HCT116 (cell line): ENCODE measurements around the gene SMTNL2. TPM values are rescaled to one million over a fixed set of nuclear protein-coding genes. Genes with fewer than 3 reads are reported as not detected.

Experiments
- ATAC-seq: fragments of 200-7000 bp; cut with Tn5 transposase; 2 replicates; pipeline ENCODE4 v1.9.1; 2020; ENCODE audit warnings: mild to moderate bottlenecking, moderate library complexity
- BruUV-seq: library from RNA; stranded (reverse); fragments of 400-500 nt; replicated peaks from 2 replicates; lab custom pipeline; 2021; lab: Mats Ljungman, UMichigan
- CTCF ChIA-PET: fragments of 300-600 bp; sonication (Branson Sonifier 250); formaldehyde crosslinking; loops from one replicate; lab custom pipeline; 2021; ENCODE audit warnings: antibody characterized with exemption; lab: Charles Lee
- POLR2A ChIA-PET: fragments of 300-600, 350-600 bp; sonication (Branson Sonifier 250); formaldehyde crosslinking; loops from one replicate; lab custom pipeline; 2021; ENCODE audit warnings: antibody characterized with exemption; lab: Charles Lee
- RAD21 ChIA-PET, 2 experiments: fragments of 300-600 bp; sonication (Branson Sonifier 250); formaldehyde crosslinking; loops; one replicate each; lab custom pipeline; 2023; ENCODE audit warnings: low total read pairs in 2 of 2; ENCODE audit not compliant: uncharacterized antibody in 2 of 2, unreplicated experiment in 2 of 2, low non-redundant PET in 1 of 2; lab: Charles Lee
- DNase-seq: peaks from one replicate; pipeline ENCODE4 v3.0.0-alpha.2; 2010; ENCODE audit warnings: low read depth, low spot score
- H2AFZ ChIP-seq: fragments of 200-600 bp; shearing (Covaris generic), sonication (generic); 2 replicates; pipeline ENCODE4 v1.6.1; 2017; ENCODE audit warnings: low read depth, mixed run types, mixed read lengths, antibody characterized with exemption, low read length; ENCODE audit not compliant: poor library complexity, severe bottlenecking
- H3K27ac ChIP-seq: 2 replicates; pipeline ENCODE4 v1.5.1; 2012; ENCODE audit warnings: low read depth, low read length
- H3K27me3 ChIP-seq: fragments of 200-600 bp; sonication (generic); 2 replicates; pipeline ENCODE4 v1.6.1; 2016; ENCODE audit warnings: mixed run types, low read length, mixed read lengths; ENCODE audit not compliant: insufficient read depth
- H3K36me3 ChIP-seq, 2 experiments: fragments of 200-500 bp in 1 of 2; fragments of 200-600 bp in 1 of 2; sonication (Bioruptor generic) in 1 of 2; sonication (generic) in 1 of 2; 2 replicates each; pipeline versions ENCODE4 v1.5.1 to v1.6.1; 2014 to 2016; ENCODE audit warnings: low read length in 2 of 2, inconsistent platforms in 1 of 2, mixed read lengths in 1 of 2, mixed run types in 1 of 2; ENCODE audit not compliant: insufficient read depth in 2 of 2, control insufficient read depth in 1 of 2
- H3K4me1 ChIP-seq, 2 experiments: fragments of 200-600 bp in 1 of 2; sonication (generic) in 1 of 2; 2 replicates each; pipeline versions ENCODE4 v1.5.1 to v1.6.1; 2012 to 2017; ENCODE audit warnings: low read length in 2 of 2, inconsistent platforms in 1 of 2, mild to moderate bottlenecking in 1 of 2, mixed read lengths in 1 of 2, mixed run types in 1 of 2, moderate library complexity in 1 of 2; ENCODE audit not compliant: insufficient read depth in 2 of 2, control insufficient read depth in 1 of 2
- H3K4me2 ChIP-seq: fragments of 200-600 bp; sonication (generic); 2 replicates; pipeline ENCODE4 v1.6.1; 2017; ENCODE audit warnings: mixed run types, low read length, mixed read lengths
- H3K4me3 ChIP-seq, 2 experiments: fragments of 200-600 bp in 1 of 2; sonication (generic) in 1 of 2; replicated peaks in 1 of 2; 2 replicates each; pipeline ENCODE4 v1.5.1; 2011 to 2016; ENCODE audit warnings: low read length in 2 of 2, control low read depth in 1 of 2, low read depth in 1 of 2, mild to moderate bottlenecking in 1 of 2, mixed read lengths in 1 of 2, mixed run types in 1 of 2
- H3K79me2 ChIP-seq: fragments of 200-600 bp; sonication (generic); 2 replicates; pipeline ENCODE4 v1.6.1; 2017; ENCODE audit warnings: mild to moderate bottlenecking, mixed run types, low read length, moderate library complexity, mixed read lengths; ENCODE audit not compliant: insufficient read depth
- H3K9ac ChIP-seq: fragments of 200-600 bp; sonication (generic); 2 replicates; pipeline ENCODE4 v1.6.1; 2016; ENCODE audit warnings: low read length, mixed read lengths
- H3K9me2 ChIP-seq: fragments of 200-600 bp; sonication (generic), shearing (Covaris generic); 2 replicates; pipeline ENCODE4 v1.6.1; 2017; ENCODE audit warnings: mixed run types, mild to moderate bottlenecking, moderate library complexity; ENCODE audit not compliant: insufficient read depth
- H3K9me3 ChIP-seq, 2 experiments: fragments of 200-500 bp in 1 of 2; fragments of 200-600 bp in 1 of 2; sonication (Bioruptor generic) in 1 of 2; sonication (generic) in 1 of 2; 2 replicates each; pipeline ENCODE4 v1.6.1; 2014 to 2017; ENCODE audit warnings: low read length in 2 of 2, mixed read lengths in 2 of 2, inconsistent platforms in 1 of 2, low read depth in 1 of 2, mild to moderate bottlenecking in 1 of 2, mixed run types in 1 of 2, moderate library complexity in 1 of 2; ENCODE audit not compliant: control insufficient read depth in 1 of 2, insufficient read depth in 1 of 2
- H4K20me1 ChIP-seq: fragments of 200-600 bp; sonication (generic), shearing (Covaris generic); 2 replicates; pipeline ENCODE4 v1.6.1; 2017; ENCODE audit warnings: mixed run types, mild to moderate bottlenecking, moderate library complexity; ENCODE audit not compliant: insufficient read depth
- CBX3 ChIP-seq: IDR thresholded peaks from 2 replicates; pipeline ENCODE4 v1.6.1; 2012; ENCODE audit warnings: low read depth
- CEBPB ChIP-seq: IDR thresholded peaks from 2 replicates; pipeline ENCODE4 v1.6.1; 2012; ENCODE audit warnings: low read depth
- CTCF ChIP-seq, 3 experiments: fragments of 200-600 bp in 1 of 3; sonication (generic) in 1 of 3; IDR thresholded peaks in 2 of 3; conservative IDR thresholded peaks in 1 of 3; 2 replicates each; pipeline ENCODE4 v1.5.1; 2012 to 2017; ENCODE audit warnings: low read depth in 2 of 3, low read length in 2 of 3, antibody characterized with exemption in 1 of 3, borderline replicate concordance in 1 of 3, control low read depth in 1 of 3, mild to moderate bottlenecking in 1 of 3, mixed read lengths in 1 of 3, mixed run types in 1 of 3, moderate library complexity in 1 of 3; ENCODE audit not compliant: insufficient read depth in 1 of 3
- POLR2A ChIP-seq: IDR thresholded peaks from 2 replicates; pipeline ENCODE4 v1.7.0; 2011; ENCODE audit warnings: borderline replicate concordance; ENCODE audit not compliant: insufficient read depth, insufficient read length; ENCODE audit errors: extremely low read depth
- RAD21 ChIP-seq: IDR thresholded peaks from 2 replicates; pipeline ENCODE4 v1.6.1; 2012; ENCODE audit warnings: low read depth, mild to moderate bottlenecking
- REST ChIP-seq: IDR thresholded peaks from 2 replicates; pipeline ENCODE4 v1.6.1; 2012; ENCODE audit warnings: low read depth
- SIN3A ChIP-seq: IDR thresholded peaks from 2 replicates; pipeline ENCODE4 v1.6.1; 2012; ENCODE audit warnings: low read depth
- SP1 ChIP-seq: IDR thresholded peaks from 2 replicates; pipeline ENCODE4 v1.6.1; 2012; ENCODE audit warnings: low read depth
- TCF7L2 ChIP-seq: IDR thresholded peaks from 2 replicates; pipeline ENCODE4 v1.7.0; 2011; ENCODE audit warnings: borderline replicate concordance, inconsistent platforms; ENCODE audit not compliant: insufficient read depth, insufficient read length; ENCODE audit errors: extremely low read depth
- ZNF274 ChIP-seq: fragments of 200-500 bp; sonication (Bioruptor generic); IDR thresholded peaks from 2 replicates; pipeline ENCODE4 v1.6.1; 2014; ENCODE audit warnings: mild to moderate bottlenecking, low read depth, low read length, inconsistent platforms
- intact Hi-C: fragments of 100-400 bp; cut with micrococcal nuclease; formaldehyde crosslinking; loops from 2 replicates; pipeline ENCODE4 v1.10.0; 2022
- total RNA-seq: library from RNA; stranded (reverse); gene quantifications from one replicate; pipeline ENCODE4 v1.2.1, GENCODE V29; 2021; ENCODE audit not compliant: unreplicated experiment

The SMTNL2 gene
- total RNA-seq, 1 experiment from 2014 or later, result 2.3 TPM

GRCh38 chr17:4560421-4560820, 23.9 kb upstream of the SMTNL2 start, which contains the start of gene GGT6:
TSS of gene GGT6 (minus strand) at chr17:4560577. CDS start at chr17:4560521, 56 bp downstream.
- Histone ChIP-seq H3K79me2 (peaks cover 5% of the 10 kb centered on the region; the same call in 1 of the 2 replicates), H3K9me3 (no peaks in the 10 kb centered on the region), H3K9ac (no peak within 1 kb of the TSS), H3K4me1 (peaks cover 0 to 12% of the 10 kb centered on the region in 2 experiments; a peak in 3 of 4 replicates), H3K27me3 (no peaks in the 10 kb centered on the region), H3K4me2 (no peak within 1 kb of the TSS), H3K27ac (no peak within 1 kb of the TSS), H3K9me2 (no peaks in the 10 kb centered on the region), H2AFZ (no peak within 1 kb of the TSS), H3K4me3 (no peak within 1 kb of the TSS), H4K20me1 (no peaks in the 10 kb centered on the region), H3K36me3 (no peaks in the 10 kb centered on the region)
- no peak for ATAC-seq
- TF ChIP-seq SIN3A, result no peak
- TF ChIP-seq CBX3, result no peak
- no peak for TF ChIP-seq SP1
- TF ChIP-seq RAD21, result no peak
- no peak for TF ChIP-seq CEBPB
- TF ChIP-seq CTCF (IDR thresholded peaks at IDR 0.05 in 2 of 3, conservative IDR thresholded peaks at IDR 0.05 in 1 of 3; ENCODE audit: borderline replicate concordance in 1 of 3, insufficient read depth in 1 of 3, low read depth in 2 of 3, low read length in 2 of 3), result no peak
- TF ChIP-seq REST, result no peak
- no peak for TF ChIP-seq ZNF274
- TF ChIP-seq POLR2A, result no peak
- no peak for TF ChIP-seq TCF7L2
- ChIA-PET RAD21 (no interaction called here), CTCF (no interaction called here), POLR2A (no interaction called here)
- DNase-seq, result no peak
- intact Hi-C loops, result no loop called here
- BruUV-seq, result no TSS peak
